HL-60 (cell line): ENCODE results near the gene LAMC2.

ENCODE experiments used
- POLR2AphosphoS5 ChIP-seq: IDR thresholded peaks from 2 replicates; pipeline ENCODE4 v1.6.1; 2012; ENCODE audit warnings: low read depth
- REST ChIP-seq: IDR thresholded peaks from 2 replicates; pipeline ENCODE4 v1.6.1; 2012; ENCODE audit warnings: low read depth; ENCODE audit not compliant: insufficient replicate concordance

DNA sequence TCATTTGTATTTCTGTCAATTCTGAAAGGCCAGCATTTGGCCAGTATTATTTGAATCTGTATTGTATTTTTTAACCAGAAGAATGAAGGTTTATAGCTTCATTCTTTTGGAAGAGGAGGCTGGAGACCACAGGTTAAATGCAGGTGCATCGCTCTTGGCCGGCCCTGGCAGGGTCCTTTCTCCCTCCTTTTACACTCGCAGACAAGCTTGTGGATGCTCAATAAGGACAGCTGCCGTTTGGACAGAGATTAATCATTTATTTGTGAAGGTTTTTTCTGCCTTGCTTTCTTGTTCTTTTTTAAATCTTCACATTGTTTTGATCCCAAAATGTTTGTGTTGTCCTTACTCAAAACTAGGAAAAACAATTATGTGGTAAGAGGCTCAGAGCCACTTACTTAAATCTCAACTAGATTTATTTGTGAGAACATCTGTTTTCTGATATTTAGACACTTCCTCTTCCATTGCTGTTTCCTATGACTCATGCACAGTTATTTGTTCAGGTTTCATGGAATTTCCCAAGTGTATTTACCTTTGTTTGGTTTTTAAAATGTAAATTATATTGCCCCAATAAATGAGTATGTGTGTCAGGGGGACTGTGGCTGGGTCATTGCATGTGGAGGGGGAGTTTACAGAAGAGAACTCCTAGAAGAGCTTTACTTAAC is 46.7 kb upstream of the LAMC2 start:
- no peak for TF ChIP-seq POLR2AphosphoS5
- no peak for TF ChIP-seq REST
